HG03520 (cell line): ENCODE data around the gene PIGBOS1.
"Not testable (repeated sequence)": the region's sequence is repeated elsewhere in the genome, so short reads cannot be mapped to it uniquely, and the experiment has no call there.

ENCODE experiments used
- ATAC-seq: cut with Tn5 transposase; IDR thresholded peaks from one replicate; pipeline ENCODE4 v1.9.1; 2021; ENCODE audit warnings: mild to moderate bottlenecking, moderate library complexity; ENCODE audit not compliant: unreplicated experiment

PIGBOS1 gene

DNA sequence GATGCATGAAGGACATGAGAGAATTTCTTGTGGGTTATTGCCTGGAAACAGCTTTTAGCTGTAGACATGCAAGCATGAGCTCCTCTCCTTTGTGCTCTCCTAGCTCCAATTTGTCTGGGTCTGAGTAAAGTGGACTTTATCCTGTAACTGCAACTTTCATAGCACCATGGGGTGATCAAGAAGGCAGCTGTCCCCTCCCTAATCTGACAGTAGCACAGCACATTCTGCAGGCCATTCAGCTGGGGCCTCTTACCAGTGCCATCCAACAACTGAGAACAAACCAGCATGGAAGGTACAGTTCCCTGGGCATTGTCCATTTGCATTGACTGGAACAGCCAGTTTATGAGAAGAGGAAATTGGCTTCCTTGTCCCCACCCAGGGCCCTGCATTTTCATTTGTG, 21.6 kb downstream of the PIGBOS1 start:
- ATAC-seq, result no peak

DNA sequence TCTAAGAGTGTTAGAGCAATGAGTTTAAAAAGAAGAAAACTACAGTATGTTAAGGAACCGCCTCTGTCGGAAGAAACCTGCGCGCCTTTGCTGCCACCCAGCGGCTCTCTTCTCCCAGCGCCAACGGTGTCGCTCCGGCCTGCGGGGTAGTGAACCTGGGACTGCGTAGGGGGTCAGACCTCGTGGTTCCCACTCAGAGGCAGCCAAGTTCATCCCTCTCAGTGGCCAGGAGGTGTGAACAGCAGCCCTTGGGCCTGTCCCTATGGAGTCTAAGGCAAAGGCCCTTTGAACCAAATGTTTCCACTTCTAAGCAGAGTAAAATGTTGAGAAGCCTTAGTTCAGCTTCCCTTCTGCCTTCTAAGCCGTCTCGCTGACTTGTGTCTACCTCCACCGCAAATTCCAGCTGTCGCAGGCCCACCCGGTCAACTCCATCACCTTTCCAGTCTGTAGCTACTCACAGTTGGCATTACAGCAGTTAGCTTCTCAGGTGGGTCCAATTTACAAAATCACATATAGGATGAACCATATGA, 28.3 kb downstream of the PIGBOS1 start:
- peak; percentile 68 for ATAC-seq

DNA sequence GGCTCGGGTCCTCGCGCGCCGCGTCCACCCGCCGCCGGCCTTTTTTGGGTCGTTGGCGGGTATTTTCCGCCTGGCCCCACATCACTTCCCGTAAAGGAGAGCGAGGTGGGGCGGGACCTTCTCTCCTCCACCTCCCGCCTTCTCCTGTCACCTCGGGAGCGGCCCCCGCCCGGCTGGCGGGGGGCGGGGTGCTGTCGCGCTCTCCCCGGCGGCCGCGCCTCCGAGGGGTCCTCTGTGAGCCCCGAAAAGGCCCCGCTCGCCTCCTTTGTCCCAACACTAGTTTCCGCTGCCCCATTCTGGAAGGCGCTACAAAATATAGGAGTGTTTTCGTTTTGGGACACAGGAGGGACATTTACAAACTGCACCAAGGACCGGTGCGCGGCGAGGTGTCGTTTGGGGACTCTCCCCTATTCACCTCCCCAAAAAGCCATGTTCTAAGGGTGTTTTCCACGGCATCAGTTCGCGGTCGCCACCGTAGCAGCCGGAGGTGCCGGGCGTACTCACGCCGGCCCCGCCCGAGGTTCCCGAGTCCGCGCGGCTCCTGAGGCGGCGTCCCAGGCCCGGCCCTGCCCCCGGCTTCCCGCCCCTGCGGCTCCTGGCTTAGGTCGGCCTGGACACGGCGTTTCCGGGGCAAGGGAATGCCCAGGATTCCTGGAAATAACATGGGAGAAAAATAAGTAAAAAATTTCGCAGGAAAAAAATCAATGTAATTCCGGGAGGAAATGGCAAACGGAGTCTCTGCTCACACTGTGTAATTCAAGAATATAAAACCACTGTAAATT, 29.0 kb downstream of the PIGBOS1 start, which contains the start of gene RAB27A:
RAB27A (minus strand) TSS at position 68 of the 782 bp plus-strand sequence. CDS start 54,879 bp downstream, outside the sequence.
- ATAC-seq, result peak; percentile 66

DNA sequence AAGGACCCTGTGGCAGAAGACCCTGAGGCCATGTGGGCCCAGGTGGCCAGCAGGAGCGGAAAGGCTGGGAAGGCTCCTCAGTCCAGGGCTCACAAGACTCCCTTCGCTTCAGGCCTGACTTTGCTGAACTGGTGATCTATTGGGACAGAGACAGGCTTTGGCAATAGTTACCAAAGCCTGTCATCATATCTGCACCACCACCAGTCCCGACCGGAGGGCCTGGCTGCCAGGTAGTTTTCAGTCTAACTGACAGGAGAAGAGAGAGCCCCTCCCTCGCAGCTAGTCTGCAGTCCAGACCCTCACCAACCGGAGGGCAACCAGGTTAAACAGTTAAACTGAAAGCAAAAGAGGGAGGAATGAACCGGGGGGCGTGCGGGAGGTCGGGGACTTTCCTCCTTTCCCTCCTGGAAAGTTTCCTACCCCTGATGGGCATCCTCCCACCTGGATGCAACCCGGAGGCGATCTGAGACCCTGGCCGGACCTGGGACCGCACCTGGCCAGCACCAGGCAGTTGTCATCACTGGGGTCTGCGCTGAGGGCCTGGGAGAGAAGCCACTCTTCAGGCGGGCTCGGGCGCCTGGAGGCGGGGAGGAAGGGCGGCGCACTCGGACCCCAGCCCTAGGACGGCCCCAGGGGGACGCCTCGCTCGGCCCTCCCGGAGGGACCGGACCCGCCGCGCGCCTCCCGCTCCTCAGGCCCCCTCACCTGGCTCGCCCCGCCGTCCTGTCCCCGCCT, 29.7 kb downstream of the PIGBOS1 start:
- ATAC-seq, result peak; percentile 25

DNA sequence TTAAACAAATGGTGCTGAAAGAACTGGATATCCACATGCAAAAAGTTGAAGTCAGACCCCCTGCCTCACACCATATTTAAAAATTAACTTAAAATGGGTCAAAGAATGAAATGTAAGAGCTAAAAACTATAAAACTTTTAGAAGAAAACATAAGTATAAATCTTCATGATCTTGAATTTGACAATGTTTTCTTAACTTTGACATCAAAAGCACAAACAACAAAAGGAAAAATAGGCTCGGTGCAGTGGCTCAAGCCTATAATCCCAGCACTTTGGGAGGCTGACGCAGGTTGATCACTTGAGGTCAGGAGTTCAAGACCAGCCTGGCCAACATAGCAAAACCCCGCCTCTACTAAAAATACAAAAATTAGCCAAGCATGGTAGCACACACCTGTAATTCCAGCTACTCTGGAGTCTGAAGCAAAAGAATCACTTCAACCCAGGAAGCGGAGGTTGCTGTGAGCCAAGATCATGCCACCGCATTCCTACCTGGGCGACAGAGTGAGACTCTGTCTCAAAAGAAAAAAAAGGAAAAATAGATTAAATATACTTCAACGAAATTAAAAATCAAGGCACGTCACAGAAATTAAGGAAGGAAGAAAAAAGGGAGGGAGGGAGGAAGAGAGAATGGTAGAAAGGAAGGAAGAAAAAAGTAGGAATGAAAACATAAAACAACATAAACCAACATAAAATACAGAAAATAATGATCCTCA, 30.8 kb downstream of the PIGBOS1 start:
- ATAC-seq, result no peak

DNA sequence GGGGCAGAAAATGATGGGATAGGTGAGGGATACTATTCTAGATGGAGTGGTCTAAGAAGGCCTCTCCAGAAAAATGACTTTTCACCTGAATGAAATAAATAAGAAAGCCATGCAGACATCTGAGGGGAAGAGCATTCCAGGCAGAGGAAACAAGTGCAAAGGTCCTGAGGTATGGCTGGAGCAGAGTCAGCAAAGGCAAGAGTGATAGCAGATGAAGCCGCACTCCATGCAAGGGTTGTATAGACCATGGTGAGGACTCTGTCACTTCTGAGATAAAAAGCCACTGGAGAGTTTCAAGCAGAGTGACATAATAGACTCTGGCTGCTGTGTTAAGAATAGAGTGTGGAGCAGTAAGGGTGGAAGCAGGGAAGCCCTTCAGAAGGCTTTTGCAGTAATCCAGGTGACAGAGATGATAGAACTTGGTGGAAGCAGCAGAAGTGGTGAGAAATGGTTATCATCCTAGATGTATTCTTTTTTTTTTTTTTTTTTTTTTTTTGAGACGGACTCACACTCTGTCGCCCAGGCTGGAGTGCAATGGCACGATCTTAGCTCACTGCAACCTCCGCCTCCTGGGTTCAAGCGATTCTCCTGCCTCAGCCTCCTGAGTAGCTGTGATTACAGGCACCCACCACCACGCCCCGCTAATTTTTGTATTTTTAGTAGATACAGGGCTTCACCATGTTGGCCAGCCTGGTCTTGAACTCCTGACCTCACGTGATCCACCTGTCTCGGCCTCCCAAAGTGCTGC, 32.3 kb downstream of the PIGBOS1 start:
- ATAC-seq, result not testable (repeated sequence)

DNA sequence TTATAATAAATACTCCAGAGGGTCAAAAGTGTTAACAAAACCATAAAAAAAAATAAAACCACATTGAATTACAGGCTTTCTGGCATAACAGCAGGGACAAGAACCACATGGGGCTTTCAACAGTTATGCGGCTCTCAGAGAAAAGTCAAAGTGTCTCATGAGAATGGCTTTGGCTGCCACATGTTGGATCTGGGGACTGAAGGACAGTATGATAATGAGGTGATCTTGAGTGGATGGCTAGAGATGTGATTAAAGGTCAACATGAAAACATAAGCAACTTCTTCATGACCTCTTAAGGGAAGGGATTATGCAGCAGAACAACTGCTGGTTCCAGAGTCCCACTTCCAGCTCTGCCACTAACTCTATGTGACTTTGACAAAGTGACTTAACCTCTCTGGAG, 34.5 kb downstream of the PIGBOS1 start:
- no peak for ATAC-seq

DNA sequence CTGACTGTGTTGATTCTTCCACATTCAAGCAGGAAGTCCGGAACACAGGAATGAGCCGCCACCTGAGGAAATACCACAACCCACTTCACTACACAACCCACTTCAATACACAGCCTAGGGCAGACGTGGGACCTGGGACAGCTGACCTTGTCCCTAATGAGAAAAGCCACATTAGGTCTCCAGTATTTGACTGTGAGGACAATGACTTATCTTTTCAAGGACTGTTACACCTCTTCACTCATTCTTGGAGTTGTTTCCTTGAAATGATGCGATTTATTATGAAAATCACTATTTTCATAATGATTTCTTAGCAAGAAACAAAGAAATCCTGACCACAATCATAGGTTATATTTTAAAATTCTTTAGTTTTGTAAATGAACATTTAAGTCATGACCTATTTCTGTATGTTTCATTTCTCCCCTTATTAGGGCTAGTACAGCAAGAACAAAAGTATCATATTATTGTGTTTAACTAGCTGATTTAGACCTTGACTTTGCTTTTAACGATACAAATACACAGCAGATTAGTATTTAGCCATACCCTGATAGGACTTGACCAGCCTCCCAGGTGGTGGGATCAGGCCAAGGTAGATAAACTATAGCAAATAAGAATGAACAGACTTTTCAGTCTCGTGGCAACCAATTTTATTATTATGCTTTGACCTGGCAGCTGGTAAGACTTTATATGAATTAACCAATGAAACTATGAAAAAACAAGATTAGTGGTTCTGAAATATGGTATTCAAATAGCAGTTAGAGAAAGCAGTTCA, 35.4 kb downstream of the PIGBOS1 start:
- no peak for ATAC-seq

DNA sequence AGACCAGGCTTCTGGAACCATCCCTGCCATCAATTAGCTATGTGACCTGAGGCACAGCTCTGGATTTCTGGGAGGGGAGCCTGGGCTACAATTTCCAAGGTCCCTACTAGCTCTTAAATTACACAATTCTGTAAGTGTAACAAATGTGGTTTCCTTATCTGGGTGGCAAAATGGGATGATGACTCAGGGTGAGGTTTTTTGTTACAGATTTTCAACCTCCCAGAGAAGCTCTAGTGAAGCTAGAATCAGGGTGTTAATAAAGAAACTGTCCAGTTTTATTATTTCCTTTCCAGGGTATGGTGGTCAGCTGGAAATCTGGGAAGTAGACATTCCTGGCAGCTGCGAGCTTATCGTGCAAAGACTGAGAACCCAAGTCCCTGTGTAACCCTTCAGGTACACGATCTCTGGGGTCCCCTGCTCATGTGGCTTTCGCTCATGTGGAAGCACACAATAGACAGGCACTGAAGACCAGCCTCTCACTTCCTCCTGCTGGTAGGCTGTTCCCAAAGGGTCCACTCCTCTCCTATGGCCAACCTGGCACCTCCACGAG, 36.6 kb downstream of the PIGBOS1 start:
- no peak for ATAC-seq

DNA sequence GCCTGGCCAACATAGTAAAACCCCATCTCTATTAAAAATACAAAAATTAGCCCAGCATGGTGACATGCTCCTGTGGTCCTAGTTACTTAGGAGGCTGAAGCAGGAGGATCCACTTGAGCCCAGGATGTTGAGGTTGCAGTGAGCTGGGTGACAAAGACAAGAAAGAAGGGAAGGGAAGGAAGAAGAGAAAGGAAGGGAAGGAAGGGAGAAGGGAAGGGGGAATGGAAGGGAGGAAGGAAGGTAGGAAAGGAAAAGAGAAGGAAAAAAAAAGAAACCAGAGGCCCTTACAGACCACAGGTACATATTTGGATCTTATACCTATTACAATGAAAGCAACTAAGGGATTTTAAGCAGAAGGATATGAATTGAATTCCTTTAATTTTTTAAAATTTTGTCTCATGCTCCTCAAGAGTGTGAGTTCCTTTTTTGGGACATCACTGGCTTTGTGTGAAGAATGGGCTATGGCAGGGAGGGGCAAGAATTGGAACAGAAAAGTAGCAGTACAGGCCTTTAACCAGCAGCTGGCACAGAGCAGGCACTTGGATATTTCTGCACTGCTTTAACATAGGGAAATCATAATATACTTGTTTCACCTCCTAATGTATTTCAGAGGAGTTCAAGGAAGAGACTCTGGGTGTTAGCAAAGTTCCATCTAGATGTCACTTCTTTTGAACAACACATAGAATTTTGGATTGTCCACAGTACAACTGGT, 37.2 kb downstream of the PIGBOS1 start:
- no peak for ATAC-seq

DNA sequence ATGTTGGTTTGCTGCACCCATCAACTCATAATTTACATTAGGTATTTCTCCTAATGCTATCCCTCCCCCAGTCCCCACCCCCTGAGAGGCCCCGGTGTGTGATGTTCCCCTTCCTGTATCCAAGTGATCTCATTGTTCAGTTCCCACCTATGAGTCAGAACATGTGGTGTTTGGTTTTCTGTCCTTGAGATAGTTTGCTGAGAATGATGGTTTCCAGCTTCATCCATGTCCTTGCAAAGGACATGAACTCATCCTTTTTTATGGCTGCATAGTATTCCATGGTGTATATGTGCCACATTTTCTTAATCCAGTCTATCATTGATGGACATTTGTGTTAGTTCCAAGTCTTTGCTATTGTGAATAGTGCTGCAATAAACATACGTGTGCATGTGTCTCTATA, 38.3 kb downstream of the PIGBOS1 start:
- not testable (repeated sequence) for ATAC-seq

DNA sequence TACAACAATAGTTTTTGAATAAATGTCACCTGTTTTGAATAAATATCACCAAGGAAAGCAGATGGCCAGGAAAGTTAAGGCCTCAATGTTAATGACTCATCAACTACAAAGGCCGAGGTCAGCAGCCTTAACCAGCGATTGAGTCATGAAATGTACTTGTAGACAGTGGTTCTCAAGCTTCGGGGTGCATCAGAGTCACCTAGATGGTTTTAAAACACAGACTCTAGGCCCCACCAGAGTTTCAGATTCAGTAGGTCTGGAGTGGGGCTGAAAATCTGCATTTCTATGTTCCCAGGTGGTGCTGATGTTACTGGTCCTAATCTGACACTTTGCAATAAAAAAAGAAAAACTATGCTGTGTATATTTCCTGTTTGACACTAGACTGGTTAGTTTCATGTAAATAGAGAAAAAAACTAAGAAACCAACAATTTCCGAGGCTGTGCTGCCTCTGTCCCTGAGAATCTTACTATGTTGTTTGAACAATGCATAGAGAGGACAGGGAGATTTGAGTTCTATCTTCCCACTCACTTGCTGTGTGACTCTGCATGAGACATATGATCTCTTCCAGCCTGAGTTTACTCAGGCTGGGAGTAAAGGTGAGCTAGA, 39.1 kb downstream of the PIGBOS1 start:
- peak; percentile 82 for ATAC-seq

DNA sequence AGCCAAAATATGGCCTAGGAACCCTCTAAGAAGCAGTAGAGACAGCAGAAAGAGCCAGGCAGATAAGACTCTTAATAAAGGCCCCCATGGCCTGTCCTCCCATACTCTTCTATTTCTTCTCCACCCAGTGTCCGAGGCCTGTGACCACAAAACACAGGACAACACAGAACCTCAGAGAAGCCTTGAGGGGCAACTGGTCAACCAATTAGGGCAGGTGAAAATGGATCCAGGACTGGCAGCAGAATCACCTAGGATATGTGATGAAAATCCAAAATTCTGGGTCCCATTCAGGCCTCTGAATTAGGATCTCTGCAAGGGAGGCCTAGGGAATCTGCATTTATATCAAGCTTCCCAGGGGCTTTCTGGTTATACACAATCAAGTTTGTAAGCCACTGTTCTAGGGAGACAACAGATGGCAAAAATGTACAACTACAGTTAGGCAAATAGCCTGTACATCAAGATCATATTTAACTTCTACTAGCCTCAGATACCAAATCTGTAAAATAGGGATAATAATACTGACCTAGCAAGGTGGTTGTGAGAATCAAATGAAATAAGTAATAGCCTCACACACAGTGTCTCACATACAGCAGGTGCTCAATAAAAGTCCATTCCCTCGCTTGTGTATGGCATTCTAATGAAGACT, 39.7 kb downstream of the PIGBOS1 start:
- ATAC-seq, result no peak

DNA sequence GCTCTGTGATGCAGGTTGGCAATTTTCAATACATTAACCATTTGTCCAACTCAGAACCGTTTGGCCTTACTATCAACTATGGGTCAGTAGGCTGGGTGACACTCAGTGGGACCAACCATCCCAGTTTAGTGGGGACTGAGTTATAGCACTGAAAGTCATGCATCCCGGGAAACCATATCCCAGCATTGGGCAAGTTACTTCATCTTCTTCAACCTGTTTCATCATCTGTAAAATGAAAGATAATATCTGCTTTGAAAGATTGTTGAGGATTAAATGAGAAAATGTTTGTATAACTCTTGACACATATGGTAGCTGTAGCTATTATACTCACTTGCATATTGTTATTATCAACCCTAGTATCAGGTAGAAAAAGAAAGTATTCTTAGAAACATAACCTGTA, 41.2 kb downstream of the PIGBOS1 start:
- no peak for ATAC-seq

DNA sequence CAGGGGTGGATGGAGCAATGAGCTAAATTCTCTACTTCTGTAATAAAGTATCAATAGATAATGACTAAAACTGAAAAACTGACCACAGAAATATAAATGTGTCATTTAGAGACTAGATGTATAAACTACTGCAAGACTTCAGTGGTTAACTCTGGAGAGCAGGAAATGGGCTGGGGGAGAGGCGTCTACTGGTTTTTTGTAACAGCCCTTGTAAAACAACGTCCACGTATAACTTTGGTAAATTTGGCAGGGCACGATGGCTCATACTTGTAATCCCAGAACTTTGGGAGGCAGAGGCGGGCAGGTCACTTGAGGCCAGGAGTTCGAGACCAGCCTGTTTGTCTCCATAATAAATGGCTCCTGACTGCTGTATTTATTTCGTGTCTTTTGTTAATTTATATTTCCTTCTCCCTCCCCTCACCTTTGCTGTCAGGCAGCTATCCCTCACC, 41.8 kb downstream of the PIGBOS1 start:
- peak; percentile 57 for ATAC-seq

DNA sequence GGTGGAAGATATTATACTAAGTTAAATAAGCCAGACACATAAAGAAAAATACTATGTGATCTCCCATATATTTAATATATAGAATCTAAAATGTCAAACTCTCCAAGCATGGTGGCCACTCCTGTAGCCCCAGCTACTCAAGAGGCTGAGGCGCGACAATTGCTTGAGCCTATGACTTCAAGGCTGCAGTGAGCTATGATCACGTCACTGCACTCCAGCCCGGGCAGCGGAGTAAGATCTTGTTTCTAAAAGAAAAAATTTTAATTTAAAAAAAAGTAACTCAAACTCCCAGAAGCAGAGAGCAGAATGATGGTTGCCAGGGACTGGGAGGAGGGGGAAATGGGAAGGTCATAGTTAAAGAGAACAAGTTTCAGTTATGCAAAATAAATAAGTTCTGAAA, 42.6 kb downstream of the PIGBOS1 start:
- ATAC-seq, result no peak

DNA sequence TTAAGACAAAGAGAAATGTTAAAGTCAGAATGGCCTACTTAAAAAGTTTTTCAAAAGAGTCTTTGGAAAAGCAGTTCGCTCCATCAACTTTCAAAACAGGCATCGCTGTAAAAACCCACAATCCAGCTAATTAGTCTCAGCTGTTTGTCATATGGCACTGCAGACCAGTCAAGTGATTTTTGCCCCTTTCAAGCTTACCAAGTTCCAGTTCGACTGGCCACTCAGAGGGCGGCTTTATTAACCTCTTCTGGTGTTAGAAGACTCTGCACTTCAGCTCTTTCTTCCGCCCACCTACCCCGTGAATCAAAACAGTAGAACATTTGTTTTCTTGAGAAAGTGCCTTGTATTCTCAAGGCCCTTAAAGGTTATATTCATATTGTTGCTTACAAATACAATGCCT, 48.6 kb downstream of the PIGBOS1 start:
- ATAC-seq, result no peak

DNA sequence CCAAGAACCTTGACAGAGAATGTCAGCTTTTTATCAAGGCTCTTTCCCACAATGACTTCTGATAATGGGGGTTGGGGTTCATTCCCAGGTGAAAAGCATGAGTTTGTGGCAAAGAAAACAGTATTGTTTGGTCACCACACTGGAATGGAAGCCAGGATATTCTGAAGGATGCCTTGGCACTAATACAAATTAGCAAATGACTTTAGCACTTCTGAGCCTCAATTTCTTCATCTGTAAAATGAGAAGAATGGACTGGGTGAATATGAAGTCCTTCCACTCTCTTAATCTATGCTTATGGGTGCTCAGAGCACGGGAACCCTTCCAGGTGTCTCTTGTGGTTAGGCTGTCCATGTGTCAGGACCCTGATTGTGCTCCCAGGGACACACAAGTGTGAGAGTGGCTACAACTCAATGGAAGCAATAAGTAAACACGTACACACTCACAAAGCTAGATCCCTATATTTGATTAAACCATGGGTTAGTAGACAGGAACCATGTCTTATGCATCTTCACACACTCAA, 50.7 kb downstream of the PIGBOS1 start:
- ATAC-seq, result no peak
